Gastrocnemius medialis (tissue), 4 donors: Measurements from ENCODE around the gene NKX1-1.

Experiments
- CTCF ChIP-seq, 5 experiments: fragments of 450-650 bp in 3 of 5; fragments of 200-600 bp in 2 of 5; sonication (generic) in 2 of 5; IDR thresholded peaks in 4 of 5; conservative IDR thresholded peaks in 1 of 5; 1 replicate in 4 of 5; 2 replicates in 1 of 5; pipeline ENCODE4 v1.5.1; 2016 to 2019; ENCODE audit warnings: antibody characterized with exemption in 5 of 5, mild to moderate bottlenecking in 3 of 5, moderate library complexity in 3 of 5
- POLR2A ChIP-seq, 2 donors: fragments of 450-650 bp; IDR thresholded peaks; one replicate each; pipeline ENCODE4 v1.6.1; 2017; ENCODE audit warnings: antibody characterized with exemption in 2 of 2, mild to moderate bottlenecking in 2 of 2, moderate library complexity in 2 of 2

- TF ChIP-seq CTCF (IDR thresholded peaks at IDR 0.05 in 4 of 5, conservative IDR thresholded peaks at IDR 0.05 in 1 of 5) (no peak), POLR2A (IDR thresholded peaks at IDR 0.05) (no peak)
These were observed 43.8 kb upstream of the NKX1-1 start for GRCh38 chr4:1449833-1450741.
